Activated naive CD4-positive, alpha-beta T cell treated with anti-CD3 and anti-CD28 coated beads, Interleukin-2, amount 10 ng/mL, durations not matched to agents 7 days and 5 days (primary cell): ENCODE data around the gene SP140.
"Not testable (repeated sequence)": the region's sequence is repeated elsewhere in the genome, so short reads cannot be mapped to it uniquely, and the experiment has no call there.

Source experiments
- CTCF ChIA-PET: fragments of 350-600 bp; sonication (Branson Sonifier 250); formaldehyde crosslinking; loops from one replicate; lab custom pipeline; 2021; ENCODE audit warnings: antibody characterized with exemption; lab: Charles Lee
- DNase-seq: peaks from one replicate; pipeline ENCODE4 v3.0.0-alpha.2; 2020
- H3K27ac Mint-ChIP-seq: one replicate; pipeline ENCODE4 v1.8.0; 2021; ENCODE audit warnings: mild to moderate bottlenecking, moderate library complexity, mixed read lengths
- H3K27me3 Mint-ChIP-seq: one replicate; pipeline ENCODE4 v1.8.0; 2021; ENCODE audit warnings: mild to moderate bottlenecking, mixed read lengths
- H3K36me3 Mint-ChIP-seq: one replicate; pipeline ENCODE4 v1.8.0; 2021; ENCODE audit warnings: mixed read lengths
- H3K4me1 Mint-ChIP-seq: one replicate; pipeline ENCODE4 v1.8.0; 2021; ENCODE audit warnings: mixed read lengths
- H3K4me3 Mint-ChIP-seq: one replicate; pipeline ENCODE4 v1.8.0; 2021; ENCODE audit warnings: mild to moderate bottlenecking, moderate library complexity, mixed read lengths
- H3K9me3 Mint-ChIP-seq: one replicate; pipeline ENCODE4 v1.8.0; 2021; ENCODE audit warnings: mixed read lengths

The SP140 gene

GRCh38 chr2:230282936-230283335 is 57.4 kb downstream of the SP140 start:
- H3K4me1 Mint-ChIP-seq, result peaks cover 3% of the 10 kb centered on the region
- H3K4me3 Mint-ChIP-seq, result no peak overlapping the region
- no peak for DNase-seq
- H3K36me3 Mint-ChIP-seq, result peaks cover 57% of the 10 kb centered on the region
- H3K9me3 Mint-ChIP-seq, result no peaks in the 10 kb centered on the region
- no peak overlapping the region for H3K27ac Mint-ChIP-seq
- no peaks in the 10 kb centered on the region for H3K27me3 Mint-ChIP-seq
- CTCF ChIA-PET, result no interaction called here

GRCh38 chr2:230286048-230286447 is 60.5 kb downstream of the SP140 start:
- DNase-seq, result no peak
- Mint-ChIP-seq H3K4me3 (no peak overlapping the region), H3K36me3 (peaks cover 64% of the 10 kb centered on the region), H3K27me3 (no peaks in the 10 kb centered on the region), H3K27ac (no peak overlapping the region), H3K9me3 (peaks cover 6% of the 10 kb centered on the region), H3K4me1 (peaks cover 14% of the 10 kb centered on the region)
- CTCF ChIA-PET, result no interaction called here

- H3K27me3 Mint-ChIP-seq, H3K9me3 Mint-ChIP-seq, CTCF ChIA-PET, H3K27ac Mint-ChIP-seq, H3K4me3 Mint-ChIP-seq: not testable (repeated sequence)
- H3K4me1 Mint-ChIP-seq, result peaks cover 14% of the 10 kb centered on the region
- H3K36me3 Mint-ChIP-seq, result peaks cover 78% of the 10 kb centered on the region
- peak; percentile 44 for DNase-seq
Observed at GRCh38 chr2:230289311-230289710, 63.8 kb downstream of the SP140 start.

- H3K27me3 Mint-ChIP-seq, result no peaks in the 10 kb centered on the region
- DNase-seq, result no peak
- CTCF ChIA-PET, result no interaction called here
- H3K27ac Mint-ChIP-seq, result no peak overlapping the region
- H3K36me3 Mint-ChIP-seq, result peaks cover 92% of the 10 kb centered on the region
- no peak overlapping the region for H3K4me3 Mint-ChIP-seq
- H3K4me1 Mint-ChIP-seq, result peaks cover 13% of the 10 kb centered on the region
- H3K9me3 Mint-ChIP-seq, result peaks cover 31% of the 10 kb centered on the region
Observed at GRCh38 chr2:230295192-230295591, 69.7 kb downstream of the SP140 start.

- CTCF ChIA-PET, result no interaction called here
- H3K27ac Mint-ChIP-seq, result no peak overlapping the region
- H3K27me3 Mint-ChIP-seq, result no peaks in the 10 kb centered on the region
- DNase-seq, result no peak
- no peak overlapping the region for H3K4me3 Mint-ChIP-seq
- peaks cover 15% of the 10 kb centered on the region for H3K4me1 Mint-ChIP-seq
- peaks cover 93% of the 10 kb centered on the region for H3K36me3 Mint-ChIP-seq
- peaks cover 45% of the 10 kb centered on the region for H3K9me3 Mint-ChIP-seq
Observed at GRCh38 chr2:230296917-230297316, 71.4 kb downstream of the SP140 start.

GRCh38 chr2:230299618-230300017 is 74.1 kb downstream of the SP140 start:
- Mint-ChIP-seq H3K27me3 (no peaks in the 10 kb centered on the region), H3K4me3 (no peak overlapping the region), H3K9me3 (peaks cover 65% of the 10 kb centered on the region), H3K27ac (no peak overlapping the region), H3K4me1 (peaks cover 15% of the 10 kb centered on the region), H3K36me3 (peaks cover 91% of the 10 kb centered on the region)
- CTCF ChIA-PET, result no interaction called here
- no peak for DNase-seq

GRCh38 chr2:230305416-230306275 is 80.1 kb downstream of the SP140 start:
- no peak overlapping the region for H3K4me3 Mint-ChIP-seq
- H3K36me3 Mint-ChIP-seq, result peaks cover 66% of the 10 kb centered on the region
- no peak for DNase-seq
- H3K27me3 Mint-ChIP-seq, result no peaks in the 10 kb centered on the region
- peaks cover 41% of the 10 kb centered on the region for H3K9me3 Mint-ChIP-seq
- H3K4me1 Mint-ChIP-seq, result peaks cover 6% of the 10 kb centered on the region
- no peak overlapping the region for H3K27ac Mint-ChIP-seq
- CTCF ChIA-PET, result no interaction called here

- Mint-ChIP-seq H3K36me3 (peaks cover 59% of the 10 kb centered on the region), H3K9me3 (peaks cover 35% of the 10 kb centered on the region), H3K27me3 (no peaks in the 10 kb centered on the region), H3K27ac (no peak overlapping the region), H3K4me3 (no peak overlapping the region), H3K4me1 (peaks cover 7% of the 10 kb centered on the region)
- no peak for DNase-seq
- CTCF ChIA-PET, result no interaction called here
Observed at GRCh38 chr2:230306474-230306873, 80.9 kb downstream of the SP140 start.

- Mint-ChIP-seq H3K4me1 (peaks cover 5% of the 10 kb centered on the region), H3K27ac (no peak overlapping the region), H3K27me3 (no peaks in the 10 kb centered on the region), H3K9me3 (peaks cover 29% of the 10 kb centered on the region), H3K4me3 (no peak overlapping the region), H3K36me3 (peaks cover 61% of the 10 kb centered on the region)
- CTCF ChIA-PET, result no interaction called here
- no peak for DNase-seq
Observed at GRCh38 chr2:230307485-230307884, 81.9 kb downstream of the SP140 start.

- peaks cover 19% of the 10 kb centered on the region for H3K9me3 Mint-ChIP-seq
- H3K27ac Mint-ChIP-seq, result no peak overlapping the region
- H3K4me3 Mint-ChIP-seq, result no peak overlapping the region
- peaks cover 62% of the 10 kb centered on the region for H3K36me3 Mint-ChIP-seq
- peaks cover 5% of the 10 kb centered on the region for H3K4me1 Mint-ChIP-seq
- DNase-seq, result no peak
- CTCF ChIA-PET, result no interaction called here
- H3K27me3 Mint-ChIP-seq, result no peaks in the 10 kb centered on the region
Observed at GRCh38 chr2:230308402-230309000, 83.0 kb downstream of the SP140 start.

GRCh38 chr2:230310792-230311191 is 85.3 kb downstream of the SP140 start:
- H3K4me3 Mint-ChIP-seq, H3K9me3 Mint-ChIP-seq, H3K27ac Mint-ChIP-seq, CTCF ChIA-PET, H3K4me1 Mint-ChIP-seq, DNase-seq, H3K27me3 Mint-ChIP-seq: not testable (repeated sequence)
- peaks cover 67% of the 10 kb centered on the region for H3K36me3 Mint-ChIP-seq

GRCh38 chr2:230311634-230312033 is 86.1 kb downstream of the SP140 start:
- Mint-ChIP-seq H3K36me3 (peaks cover 75% of the 10 kb centered on the region), H3K4me1 (peaks cover 15% of the 10 kb centered on the region)
- H3K27me3 Mint-ChIP-seq, CTCF ChIA-PET, H3K4me3 Mint-ChIP-seq, H3K27ac Mint-ChIP-seq, DNase-seq, H3K9me3 Mint-ChIP-seq: not testable (repeated sequence)

GRCh38 chr2:230312638-230313037 is 87.1 kb downstream of the SP140 start:
- CTCF ChIA-PET, result no interaction called here
- Mint-ChIP-seq H3K9me3 (no peaks in the 10 kb centered on the region), H3K4me3 (no peak overlapping the region), H3K27me3 (no peaks in the 10 kb centered on the region), H3K27ac (no peak overlapping the region), H3K36me3 (peaks cover 74% of the 10 kb centered on the region), H3K4me1 (peaks cover 23% of the 10 kb centered on the region)
- DNase-seq, result no peak

GRCh38 chr2:230317366-230317765 is 91.8 kb downstream of the SP140 start:
- CTCF ChIA-PET, result no interaction called here
- peak overlapping the region; percentile 96 for H3K27ac Mint-ChIP-seq
- peaks cover 6% of the 10 kb centered on the region for H3K9me3 Mint-ChIP-seq
- peaks cover 67% of the 10 kb centered on the region for H3K36me3 Mint-ChIP-seq
- peaks cover 64% of the 10 kb centered on the region for H3K4me1 Mint-ChIP-seq
- H3K4me3 Mint-ChIP-seq, result no peak overlapping the region
- no peak for DNase-seq
- H3K27me3 Mint-ChIP-seq, result no peaks in the 10 kb centered on the region
